Measurements from ENCODE around the gene GRPEL2. TPM values are rescaled to one million over a fixed set of nuclear protein-coding genes. Genes with fewer than 3 reads are reported as not detected.

Gene GRPEL2
- total RNA-seq, 1 donor from 2014 or later: 16.0 TPM

DNA sequence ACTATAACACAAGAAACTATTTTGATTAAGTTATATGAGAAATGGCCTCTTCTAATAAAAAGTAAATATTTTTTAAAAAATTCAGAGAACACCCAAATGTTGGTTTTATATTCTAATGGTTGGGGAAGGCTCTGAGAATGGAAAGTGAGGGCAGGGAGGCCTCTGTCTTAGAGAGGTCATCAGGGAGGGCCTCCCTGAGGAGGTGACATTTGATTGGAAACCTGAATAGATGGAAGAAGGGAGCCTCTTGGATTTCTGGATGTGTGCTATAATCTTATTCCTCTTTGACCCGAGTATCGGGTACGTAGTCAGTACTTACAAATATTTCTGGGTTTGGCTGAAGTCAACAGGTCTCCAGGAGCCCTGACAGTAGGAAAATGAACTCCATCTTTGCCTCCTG, 26.1 kb upstream of the GRPEL2 start:
- no peak for DNase-seq (ENCODE audit: low read depth)

DNA sequence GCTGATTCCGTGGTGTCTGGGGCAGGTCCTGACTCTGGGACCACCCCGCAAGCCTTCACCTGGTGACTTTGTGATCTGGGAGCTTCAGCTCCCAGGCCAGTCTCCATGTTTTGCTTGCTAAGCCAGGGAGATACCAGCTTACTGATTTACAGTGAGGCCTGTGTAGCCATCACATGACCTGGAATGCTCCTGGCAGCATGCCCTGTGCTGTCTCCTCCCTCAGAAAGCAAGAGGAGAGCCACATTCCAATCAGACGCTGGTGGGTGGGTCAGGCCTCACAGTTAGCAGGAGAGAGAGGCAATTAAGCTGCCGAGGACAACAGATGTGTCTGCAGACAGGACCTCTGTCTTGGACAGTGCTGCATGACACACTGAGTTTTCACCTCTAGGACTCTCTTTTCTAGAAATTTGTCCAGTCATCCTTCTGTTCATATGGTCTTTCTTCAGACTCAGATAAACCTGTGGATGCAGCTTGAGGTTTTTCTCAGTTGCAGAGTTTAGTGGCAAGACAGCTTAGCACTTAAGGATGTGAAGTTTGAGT, 24.4 kb upstream of the GRPEL2 start:
- peak; percentile 98 for DNase-seq (ENCODE audit: low read depth)

DNA sequence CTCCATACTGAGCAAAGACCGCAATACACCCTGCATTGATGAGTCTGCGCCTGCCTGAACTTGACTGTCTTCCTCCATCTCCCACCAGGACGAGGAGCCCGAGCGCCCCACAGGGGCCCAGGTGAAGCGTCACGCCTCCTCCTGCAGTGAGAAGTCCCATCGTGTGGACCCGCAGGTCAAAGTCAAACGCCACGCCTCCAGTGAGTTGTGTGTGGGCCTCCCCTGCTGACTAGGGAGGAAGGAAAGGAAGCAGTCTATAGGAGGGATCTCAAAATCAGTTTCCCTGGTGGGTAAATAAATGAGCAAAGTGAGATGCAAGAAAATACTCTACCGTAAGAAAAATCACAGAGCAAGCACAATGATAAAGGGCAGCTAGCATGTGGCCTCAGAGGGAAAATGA, 22.8 kb upstream of the GRPEL2 start:
- no peak for DNase-seq (ENCODE audit: low read depth)

DNA sequence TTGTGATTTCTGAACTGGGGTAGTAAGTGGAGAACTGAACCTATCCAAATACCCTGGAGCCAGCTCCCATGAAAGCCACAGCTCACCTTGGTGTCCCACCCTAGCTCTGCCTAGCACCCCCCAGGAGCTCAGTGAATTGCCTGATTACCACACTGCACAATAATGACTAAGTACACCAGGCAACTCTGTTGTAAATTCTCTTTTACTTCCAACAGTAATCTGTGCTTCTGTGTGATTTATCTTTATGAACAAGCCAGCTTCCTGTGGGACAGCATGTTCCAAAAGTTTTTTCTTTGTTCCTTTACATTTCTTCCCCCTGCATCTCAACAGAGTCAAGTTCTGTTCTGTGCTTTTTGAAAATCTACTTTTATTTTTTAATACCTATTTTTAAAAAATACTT, 22.1 kb upstream of the GRPEL2 start:
- DNase-seq (ENCODE audit: low read depth): peak; percentile 37

DNA sequence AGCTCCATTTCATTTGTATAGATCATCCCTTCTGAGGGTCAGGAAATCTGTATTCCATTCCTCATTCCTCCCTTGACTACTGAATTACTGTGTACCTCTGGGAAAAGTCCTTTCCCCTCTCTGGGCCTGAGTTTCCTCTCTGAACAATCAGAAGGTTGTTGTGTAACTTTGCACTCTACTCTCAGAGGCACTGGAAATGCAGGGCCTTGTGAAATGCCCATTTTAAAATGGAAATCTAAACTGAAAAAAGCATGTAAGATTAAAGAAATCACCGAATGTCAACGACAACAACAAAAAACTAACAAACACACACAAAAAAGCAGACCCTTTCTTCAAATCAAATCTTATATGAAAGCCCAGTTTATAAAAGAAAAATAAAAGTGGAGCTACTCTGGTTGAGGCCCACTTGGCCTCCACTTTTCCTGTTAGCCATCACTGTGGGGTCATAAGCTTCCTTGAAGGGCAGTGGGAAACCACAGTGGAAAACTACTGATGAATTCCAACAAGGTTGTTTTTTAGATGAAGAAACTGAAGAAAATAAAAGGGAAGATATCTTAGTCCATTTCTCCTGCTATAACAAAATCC, 21.6 kb upstream of the GRPEL2 start:
- DNase-seq (ENCODE audit: low read depth): peak; percentile 22

DNA sequence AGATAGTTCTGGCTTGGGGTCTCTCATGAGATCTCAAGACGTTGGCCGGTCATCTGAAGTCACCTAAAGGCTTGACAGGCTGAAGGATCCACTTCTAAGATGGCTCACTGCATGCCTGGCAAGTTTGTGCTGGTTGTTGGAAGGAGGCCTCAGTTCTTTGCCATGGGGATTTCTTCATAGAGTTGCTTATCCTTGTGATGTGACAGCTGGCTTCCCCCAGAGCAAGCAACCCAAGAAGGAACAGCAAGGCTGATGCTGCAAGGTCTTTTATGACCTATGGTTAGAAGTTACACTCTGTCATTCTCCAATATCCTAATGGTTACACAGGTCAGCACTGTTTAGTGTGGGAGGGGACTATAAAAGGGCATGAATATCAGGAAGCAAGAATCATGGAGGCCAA, 20.7 kb upstream of the GRPEL2 start:
- no peak for DNase-seq (ENCODE audit: low read depth)

DNA sequence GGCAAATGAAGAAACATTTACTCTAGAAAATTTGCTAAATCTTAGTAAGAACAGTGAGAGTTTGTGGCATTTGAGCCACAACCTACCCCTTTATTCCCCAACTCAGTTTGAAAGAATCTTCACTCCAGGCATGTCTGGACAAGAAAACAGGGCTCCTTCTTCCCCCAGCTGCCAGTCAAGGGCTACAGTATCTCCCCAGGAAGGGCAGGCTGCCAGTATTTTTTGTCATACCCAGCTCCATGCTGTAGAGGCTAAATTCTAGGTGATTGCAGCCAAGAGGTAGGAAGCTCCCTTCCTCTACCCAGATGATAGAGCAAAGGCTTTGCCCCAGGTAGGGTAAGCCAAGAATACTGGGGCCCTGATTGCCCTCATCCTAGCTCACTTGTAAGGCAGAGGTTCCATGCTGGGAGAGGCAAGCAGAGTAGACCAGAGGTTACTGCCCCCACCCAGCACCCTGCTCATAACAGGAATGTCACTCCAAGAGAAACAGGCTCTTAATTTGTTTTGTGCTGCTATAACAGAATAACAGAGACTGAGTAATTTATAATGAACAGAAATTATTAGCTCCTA, 20.0 kb upstream of the GRPEL2 start:
- no peak for DNase-seq (ENCODE audit: low read depth)

DNA sequence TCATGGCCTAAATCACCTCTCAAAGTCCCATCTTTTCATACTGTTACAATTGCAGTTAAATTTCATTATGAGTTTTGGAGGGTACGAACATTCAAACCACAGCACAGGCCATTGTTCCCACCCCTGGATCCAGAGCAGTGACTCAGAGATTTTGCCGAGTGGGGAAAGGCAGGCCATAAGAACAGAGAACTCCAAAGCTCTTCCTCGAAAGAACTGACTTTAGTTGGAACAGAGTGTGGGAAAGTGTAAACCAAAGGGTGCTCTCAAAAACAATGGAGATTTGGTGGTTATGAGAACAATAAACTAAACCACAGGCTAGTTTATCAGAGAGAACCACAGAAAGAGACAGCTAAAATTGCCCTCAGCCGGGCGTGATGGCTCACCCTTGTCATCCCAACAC, 19.4 kb upstream of the GRPEL2 start:
- DNase-seq (ENCODE audit: low read depth): peak; percentile 85

DNA sequence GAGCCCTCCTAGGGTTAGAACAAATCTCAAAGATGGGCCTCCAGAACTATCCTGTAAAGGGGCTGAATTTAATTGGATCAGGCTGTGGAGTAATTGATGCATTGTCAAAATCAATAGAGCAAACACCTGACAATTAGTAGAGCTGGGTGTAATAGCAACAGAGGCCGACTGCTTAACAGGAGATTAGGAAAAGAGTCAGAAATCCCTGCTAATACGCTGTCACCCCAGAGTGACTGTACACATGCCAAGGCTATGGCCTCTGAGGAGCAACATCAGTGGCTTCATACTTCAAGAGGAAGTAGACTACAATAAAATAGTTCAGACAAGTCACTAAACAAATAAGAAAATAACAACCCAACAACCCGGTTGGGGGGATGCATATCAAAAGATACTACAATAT, 18.7 kb upstream of the GRPEL2 start:
- DNase-seq (ENCODE audit: low read depth): no peak

DNA sequence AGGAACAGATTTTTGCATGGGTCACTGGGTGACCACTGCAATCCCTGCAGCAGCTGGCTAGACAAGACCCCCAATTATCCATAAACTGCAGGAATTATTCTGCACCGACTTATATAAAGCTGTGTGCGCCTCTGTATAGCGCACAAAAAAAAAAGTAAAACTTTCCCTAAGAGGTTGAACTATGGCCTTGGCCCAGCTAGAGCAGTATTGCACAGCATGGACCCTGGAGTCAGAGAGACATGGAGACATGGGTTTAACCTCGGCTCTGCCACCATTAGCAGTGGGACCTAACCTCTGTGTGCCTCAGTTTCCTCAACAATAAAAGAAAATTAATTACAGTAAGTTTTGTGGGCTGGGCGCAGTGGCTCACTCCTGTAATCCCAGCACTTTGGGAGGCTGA, 17.1 kb upstream of the GRPEL2 start:
- no peak for DNase-seq (ENCODE audit: low read depth)

DNA sequence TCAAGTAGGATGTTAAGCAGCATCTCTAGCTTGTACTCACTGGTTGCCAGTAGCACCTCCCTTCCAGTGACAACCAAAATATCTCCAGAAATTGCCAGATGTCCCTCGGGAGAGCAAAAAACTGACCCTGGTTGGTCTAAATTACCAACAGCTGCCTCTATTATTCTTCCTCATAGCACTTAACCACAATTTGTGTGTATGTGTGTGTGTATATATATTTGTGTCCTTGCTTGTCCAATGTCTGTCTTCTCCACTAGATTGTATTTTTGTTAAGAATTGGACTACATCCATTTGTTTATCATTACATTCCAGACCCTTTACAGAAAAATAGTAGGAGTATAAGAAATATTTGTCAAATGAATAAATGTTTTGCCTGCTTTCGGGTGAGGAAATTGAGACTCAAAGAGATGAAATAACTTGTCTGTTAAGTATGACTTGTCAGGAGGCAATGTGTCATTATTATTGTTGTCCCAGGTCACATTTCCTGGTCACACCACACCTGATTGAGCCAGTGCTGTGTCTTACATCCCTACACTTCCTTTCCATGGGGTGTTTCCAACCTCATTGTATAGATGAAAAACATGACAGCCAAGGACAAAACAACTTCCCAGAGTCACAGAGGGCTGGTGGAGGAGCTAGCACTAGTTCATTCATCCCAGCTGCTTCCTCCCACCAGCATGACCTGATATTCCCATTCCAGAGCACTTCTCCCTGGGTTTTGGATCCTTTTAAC, 11.4 kb upstream of the GRPEL2 start:
- DNase-seq (ENCODE audit: low read depth): no peak

DNA sequence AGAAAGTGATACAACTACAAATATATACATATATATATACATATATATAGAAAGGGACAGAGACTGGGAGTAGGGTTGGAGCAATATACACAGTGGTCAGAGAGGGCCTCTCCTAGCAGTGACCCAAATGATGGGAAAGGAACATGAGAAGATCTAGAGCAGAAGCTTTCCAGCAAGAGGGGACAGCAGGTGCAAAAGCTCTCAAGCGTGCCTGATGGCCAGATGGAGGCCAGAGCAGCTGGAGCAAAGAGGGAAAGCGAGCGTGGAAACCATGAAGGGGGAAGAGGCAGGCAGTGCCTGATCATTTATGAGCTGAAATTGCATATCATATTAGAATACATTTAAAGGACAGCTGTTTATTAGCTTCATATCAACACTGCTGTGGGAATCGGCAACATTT, 7.6 kb upstream of the GRPEL2 start:
- DNase-seq (ENCODE audit: low read depth): no peak

DNA sequence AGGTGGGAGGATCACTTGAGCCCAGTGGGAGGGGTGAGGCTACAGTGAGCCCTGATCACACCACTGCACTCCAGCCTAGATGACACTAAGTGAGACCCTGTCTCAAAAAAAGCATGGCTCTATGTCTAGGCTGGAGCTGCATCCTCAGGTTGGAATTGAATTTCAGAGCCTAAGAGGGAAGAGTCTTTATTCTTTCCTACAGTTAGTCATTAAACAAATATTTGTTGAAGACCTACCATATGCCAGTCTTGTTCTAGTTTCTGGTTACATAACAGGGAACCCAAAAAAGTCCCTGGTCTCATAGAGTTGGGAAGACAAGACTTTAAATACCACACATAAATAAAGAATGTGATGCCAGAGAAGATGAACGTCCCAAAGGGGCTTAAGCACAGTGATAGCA, 6.9 kb upstream of the GRPEL2 start:
- DNase-seq (ENCODE audit: low read depth): no peak

DNA sequence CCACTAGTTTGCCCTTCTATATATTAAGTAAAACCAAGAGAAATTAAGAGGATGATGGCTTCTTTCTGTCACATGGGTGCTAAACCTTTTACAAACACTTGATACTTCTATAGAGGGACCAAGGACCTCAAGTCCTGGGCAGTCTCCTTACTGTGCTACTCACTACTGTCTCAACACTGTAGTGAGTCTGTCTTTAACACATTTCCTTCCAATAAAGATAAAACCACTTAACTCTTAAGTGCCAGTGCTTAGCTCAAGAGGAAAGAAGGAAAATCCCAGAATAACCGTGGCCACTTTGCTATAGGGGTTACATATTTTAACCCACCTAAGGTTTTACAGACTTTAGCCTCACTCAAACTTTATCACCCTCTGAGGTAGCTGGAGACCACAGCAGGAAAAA, 4.4 kb upstream of the GRPEL2 start:
- no peak for DNase-seq (ENCODE audit: low read depth)

DNA sequence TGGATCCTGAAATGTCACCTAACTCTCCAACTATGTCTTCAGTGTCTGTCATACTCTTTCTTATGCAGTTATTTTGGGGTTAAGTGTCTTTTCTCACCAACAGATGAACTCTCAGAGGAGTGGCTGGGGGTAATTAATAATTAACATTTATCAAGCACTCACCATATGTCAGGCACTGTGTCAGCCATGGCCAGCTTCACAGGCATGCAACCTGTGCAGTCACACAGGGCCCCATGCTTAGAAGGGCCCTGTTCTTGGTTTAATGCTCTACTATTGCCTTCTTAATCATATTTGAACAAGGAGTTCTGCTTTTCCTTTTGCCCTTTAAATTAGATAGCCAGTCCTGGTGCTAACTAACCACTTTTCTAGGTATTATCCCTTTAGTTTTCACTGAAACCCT, 3.4 kb upstream of the GRPEL2 start:
- DNase-seq (ENCODE audit: low read depth): peak; percentile 62

DNA sequence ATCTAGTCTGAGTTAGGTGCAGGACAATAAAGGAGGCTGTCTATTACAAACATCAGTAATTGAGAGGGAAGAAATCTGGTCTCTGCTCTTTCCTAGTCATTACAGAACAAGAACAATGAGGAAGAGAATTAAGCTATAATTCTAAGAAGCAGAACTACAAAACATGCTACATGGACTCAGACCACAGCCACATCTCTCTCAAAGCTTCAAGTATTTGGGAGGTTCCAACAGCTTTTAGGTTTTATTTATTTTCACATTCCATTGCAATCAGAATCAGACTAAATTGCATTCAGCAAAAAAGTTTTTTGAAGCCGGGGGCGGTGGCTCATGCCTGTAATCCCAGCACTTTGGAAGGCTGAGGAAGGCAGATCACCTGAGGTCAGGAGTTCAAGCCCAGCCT, 1.1 kb upstream of the GRPEL2 start:
- DNase-seq (ENCODE audit: low read depth): no peak

DNA sequence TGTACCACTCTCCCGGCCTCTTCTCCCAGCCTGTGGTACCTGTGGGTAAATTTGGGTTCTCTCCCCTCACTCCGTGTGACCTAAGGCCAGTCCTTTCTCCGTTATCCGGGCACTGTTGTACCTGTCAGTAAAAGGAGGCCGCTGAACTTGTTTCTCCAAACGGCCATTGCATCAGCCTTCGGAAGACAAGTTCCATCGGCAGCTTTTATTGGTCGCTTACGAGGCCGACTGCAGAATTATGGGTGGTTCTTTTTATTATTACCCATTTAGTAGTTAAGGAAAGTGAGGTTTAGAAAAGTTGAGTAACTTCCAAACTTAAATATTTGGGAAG, 558 bp downstream of the GRPEL2 start:
- peak; percentile 34 for DNase-seq (ENCODE audit: low read depth)

DNA sequence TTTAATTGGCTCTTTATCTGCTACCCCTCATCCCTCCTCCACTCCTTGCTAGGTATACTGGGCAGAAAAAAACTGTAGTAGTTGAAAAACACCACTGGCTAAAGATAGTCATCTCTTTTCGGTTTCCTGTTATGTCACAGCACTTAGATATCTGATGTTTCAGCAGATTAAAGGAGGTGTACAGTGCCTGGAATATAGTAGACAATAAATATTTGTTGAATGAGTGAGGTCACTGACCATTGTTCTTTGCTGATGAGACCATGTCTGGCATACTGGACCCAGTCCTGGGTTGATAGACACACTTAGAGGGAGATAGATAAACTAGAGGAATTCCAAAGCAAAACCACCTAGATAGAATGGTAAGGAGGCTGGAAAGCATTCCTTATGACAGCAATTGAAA, 3.2 kb downstream of the GRPEL2 start:
- no peak for DNase-seq (ENCODE audit: low read depth)

DNA sequence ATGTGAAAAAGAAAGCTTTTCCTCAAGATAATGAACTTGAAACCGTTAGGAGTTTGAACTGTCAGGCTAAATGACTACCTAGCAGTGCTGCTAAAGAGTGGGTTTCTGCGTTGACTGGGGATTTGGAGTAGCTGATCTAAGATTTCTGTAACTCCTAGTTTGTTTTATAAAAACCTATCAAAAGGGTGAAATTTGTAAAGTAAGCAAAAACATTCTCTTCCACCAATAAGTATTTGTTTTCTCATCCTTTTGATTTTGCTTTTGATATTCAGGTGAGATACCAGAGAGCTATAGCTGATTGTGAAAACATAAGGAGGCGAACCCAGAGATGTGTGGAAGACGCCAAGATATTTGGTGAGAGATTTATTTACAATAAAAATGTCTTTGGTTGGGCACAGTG, 4.1 kb downstream of the GRPEL2 start:
- no peak for DNase-seq (ENCODE audit: low read depth)

DNA sequence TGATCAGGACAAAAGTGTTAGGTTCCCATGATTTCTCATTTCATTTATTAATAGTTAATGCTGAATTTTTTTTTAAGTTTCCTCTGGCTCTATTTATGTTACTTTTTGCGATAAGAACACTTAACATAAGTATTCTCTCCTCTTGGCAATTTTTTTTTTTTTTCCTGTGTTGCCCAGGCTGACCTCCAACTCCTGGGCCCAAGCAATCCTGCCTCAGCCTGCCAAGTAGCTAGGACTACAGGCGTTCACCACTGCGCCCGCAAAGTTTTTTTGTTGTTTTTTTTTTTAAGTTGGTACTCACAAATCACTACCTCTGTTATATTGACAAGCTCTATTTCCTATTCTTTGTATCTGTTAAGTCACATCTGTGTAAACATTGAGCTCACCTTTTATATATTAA, 6.9 kb downstream of the GRPEL2 start:
- no peak for DNase-seq (ENCODE audit: low read depth)

DNA sequence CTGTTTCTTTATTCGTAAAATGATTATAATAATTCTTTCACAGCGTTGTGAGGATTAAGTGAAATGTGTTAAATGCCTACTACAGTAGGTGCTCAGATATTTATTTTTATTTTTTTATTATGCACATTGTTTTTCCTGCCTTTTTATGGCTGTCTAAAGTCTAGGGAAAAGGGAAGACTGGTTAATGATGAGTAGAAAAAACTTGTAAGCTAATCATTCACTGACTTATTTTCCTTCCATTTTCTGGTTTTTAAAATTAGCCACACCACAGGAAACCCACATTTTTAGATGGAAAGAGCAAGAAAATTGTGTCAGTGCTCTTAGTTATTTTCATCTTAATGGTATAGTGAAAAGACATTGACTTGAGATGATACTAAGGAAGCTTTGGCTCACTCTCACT, 8.6 kb downstream of the GRPEL2 start:
- DNase-seq (ENCODE audit: low read depth): no peak

DNA sequence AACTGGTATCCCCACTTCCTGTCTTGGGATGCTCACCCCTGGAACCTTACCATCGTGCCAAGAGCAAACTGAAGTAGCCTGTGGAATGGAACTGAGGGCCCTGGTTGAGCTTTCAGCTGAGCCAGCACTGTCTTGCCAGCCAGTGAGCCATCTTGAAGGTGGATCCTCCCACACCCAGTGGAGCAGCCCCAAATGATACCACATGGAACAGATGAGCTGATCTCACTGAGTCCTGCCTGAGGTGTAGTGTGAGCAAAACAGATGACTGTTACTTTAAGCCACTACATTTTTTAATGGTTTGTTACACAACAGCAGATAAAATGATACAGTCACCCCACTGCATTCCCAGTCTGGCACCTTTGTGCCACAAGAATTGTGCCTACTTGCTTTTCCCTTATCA, 10.4 kb downstream of the GRPEL2 start:
- no peak for DNase-seq (ENCODE audit: low read depth)

DNA sequence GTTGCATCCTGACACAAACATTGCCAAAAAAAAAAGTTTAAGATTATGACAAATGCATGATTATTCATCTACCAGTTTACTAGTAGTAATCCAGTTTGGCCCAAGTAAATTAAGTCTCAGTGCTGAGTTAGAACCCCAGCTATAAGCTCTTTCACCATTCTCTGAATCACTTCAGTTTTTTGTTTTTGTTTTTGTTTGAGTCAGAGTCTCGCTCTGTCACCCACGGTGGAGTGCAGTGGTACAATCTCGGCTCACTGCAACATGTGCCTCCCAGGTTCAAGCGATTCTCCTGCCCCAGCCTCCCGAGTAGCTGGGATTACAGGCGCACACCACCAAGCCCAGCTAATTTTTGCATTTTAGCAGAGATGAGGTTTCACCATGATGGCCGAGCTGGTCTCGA, 11.1 kb downstream of the GRPEL2 start:
- no peak for DNase-seq (ENCODE audit: low read depth)
